ENCODE results near the gene ANGPT4. TPM values are rescaled to one million over a fixed set of nuclear protein-coding genes. Genes with fewer than 3 reads are reported as not detected.
"Not testable (repeated sequence)": the region's sequence is repeated elsewhere in the genome, so short reads cannot be mapped to it uniquely, and the experiment has no call there.

ANGPT4 gene
- polyA plus RNA-seq, 4 donors = 0.18 to 0.32 (median 0.25) TPM

DNA sequence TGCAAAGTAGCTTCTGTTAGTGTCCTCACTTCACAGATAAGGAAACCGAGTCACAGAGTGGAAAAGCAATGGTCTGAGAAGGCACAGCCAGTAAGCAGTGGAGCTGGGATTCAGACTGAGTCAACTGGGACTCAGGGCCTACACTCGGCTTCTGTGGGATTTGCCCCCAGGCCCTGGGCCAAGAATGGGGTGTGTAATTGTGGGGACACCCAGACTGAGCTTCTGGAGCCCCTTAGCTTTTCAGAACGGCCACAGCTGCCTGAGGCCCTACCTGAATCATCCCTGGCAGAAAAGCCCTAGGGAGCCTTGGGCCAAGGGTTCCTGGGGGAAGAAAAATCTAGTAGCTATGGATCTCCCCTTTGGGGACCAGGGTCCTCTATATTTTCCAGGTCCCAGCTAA lies 6.5 kb downstream of the ANGPT4 start:
- DNase-seq (ENCODE audit: low read depth in 4 of 4, low spot score in 3 of 4) = no peak

DNA sequence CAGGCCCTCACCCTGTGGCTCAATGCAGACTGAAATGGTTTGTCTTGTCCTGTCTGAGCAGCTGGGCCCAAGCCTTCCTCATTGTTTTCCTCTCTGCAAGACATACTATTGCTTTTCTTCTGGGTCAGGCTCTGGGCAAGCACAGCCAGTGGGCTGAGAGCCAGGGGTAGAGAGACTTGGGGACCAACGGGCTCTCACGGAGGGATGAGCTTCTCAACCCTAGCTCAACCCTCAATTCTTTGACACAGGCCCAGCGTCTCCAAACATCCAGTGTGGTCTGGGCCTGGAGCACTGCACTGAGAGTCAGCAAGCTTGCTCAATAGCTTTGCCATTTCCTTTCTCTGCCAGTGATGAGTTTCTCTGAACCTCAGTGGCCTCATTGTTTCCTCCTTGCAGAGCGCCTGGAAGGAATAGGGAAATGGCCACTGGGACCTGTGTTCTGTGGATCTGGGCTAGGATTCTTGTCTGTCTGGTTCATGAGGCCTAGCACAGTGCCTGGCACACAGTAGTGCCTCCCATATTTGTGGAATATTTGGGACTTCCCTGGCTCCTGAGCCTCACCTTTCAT lies 9.3 kb downstream of the ANGPT4 start:
- no peak for DNase-seq (ENCODE audit: low read depth in 4 of 4, low spot score in 3 of 4)

DNA sequence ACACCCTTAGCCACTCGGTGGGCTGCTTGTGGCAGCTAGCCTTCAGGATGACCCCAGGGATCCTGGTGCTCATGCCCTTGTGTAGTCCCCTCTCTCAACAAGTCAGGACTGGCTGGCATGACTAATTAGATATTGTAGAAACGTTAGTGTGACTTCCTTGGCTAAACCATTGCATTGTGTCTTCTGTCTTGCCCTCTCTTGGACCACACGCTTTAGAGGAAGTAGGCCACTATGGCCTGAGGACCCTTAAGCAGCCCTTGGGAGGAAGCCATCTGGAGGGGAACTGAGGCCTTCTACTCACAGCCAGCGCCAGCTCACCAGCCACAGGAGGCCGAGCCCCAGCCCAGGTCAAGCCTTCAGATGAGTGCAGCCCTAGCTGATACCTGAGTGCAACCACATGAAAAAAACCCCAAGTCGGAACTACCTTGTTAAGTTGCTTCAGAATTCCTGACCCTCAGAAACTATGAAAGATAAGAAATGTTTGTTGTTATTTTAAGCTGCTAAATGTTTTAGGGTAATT lies 10.1 kb downstream of the ANGPT4 start:
- DNase-seq (ENCODE audit: low read depth in 4 of 4, low spot score in 3 of 4) = no peak

DNA sequence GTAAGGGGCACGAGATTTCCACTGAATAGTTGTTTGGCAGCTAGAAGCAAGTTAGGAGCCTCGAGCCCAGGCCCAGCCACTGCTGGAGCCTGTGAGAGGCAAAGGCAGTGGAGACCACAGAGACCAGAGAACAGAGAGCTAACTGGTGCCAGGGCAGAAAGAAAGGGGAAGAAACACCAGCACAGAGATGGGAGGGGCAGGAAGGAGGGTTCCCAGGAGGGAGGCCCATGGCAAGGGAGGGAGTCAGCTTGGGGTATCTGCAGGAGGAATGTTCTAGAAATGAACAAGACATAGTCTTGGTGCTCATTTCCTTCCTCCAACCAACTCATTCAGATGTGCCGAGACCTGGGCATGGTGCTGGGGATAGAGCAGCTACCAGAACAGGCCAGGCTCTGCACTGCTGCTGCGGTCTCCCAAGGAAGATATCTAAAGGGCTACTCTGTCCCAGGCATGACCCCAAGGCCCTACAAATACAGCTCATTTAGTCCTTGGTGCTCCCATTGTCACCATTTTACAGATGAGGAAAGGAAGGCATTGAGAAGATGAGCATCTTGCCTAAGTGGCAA lies 10.7 kb downstream of the ANGPT4 start:
- DNase-seq (ENCODE audit: low read depth in 4 of 4, low spot score in 3 of 4) = no peak

DNA sequence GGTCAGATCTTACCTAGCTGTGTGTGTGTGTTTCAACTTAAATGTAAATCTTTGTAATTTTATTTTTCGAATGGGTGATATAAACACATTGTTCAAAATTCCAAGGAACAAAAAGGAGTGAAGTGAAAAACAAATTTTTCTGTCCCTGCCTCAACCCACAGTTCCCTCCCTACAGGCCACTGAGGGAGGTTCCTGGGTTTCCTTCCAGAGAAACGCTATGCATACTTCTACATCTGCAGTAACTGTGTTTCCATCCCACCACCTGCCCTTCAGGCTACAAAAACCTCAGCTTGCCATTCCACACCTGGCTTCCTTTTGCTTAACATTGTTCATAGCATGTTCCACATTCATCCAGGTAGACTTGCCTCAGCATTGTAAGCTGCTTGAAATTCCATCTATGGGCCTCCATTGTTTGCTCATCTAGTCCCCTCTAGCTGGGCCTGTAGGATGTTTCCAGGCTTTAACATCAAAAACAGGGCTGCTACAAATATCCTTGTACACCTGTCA lies 12.0 kb downstream of the ANGPT4 start:
- no peak for DNase-seq (ENCODE audit: low read depth in 4 of 4, low spot score in 3 of 4)

DNA sequence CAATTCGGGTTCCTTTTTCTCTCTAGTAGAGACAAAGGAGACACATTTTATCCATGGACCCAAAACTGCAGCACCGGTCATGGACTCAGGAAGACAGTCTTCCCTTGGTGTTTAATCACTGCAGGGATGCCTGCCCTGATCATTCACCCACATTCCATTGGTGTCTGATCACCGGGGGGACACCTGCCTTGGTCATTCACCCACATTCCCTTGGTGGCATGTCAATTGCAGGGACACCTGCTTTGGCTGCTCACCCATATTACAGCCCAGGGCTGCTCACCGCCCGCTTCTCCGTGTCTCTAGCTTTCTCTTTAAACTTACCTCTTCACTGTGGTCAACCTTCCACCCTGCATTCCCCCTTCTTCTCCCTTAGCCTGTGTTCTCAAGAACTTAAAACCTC lies 18.7 kb downstream of the ANGPT4 start:
- not testable (repeated sequence) for DNase-seq (ENCODE audit: low read depth in 4 of 4, low spot score in 3 of 4)

DNA sequence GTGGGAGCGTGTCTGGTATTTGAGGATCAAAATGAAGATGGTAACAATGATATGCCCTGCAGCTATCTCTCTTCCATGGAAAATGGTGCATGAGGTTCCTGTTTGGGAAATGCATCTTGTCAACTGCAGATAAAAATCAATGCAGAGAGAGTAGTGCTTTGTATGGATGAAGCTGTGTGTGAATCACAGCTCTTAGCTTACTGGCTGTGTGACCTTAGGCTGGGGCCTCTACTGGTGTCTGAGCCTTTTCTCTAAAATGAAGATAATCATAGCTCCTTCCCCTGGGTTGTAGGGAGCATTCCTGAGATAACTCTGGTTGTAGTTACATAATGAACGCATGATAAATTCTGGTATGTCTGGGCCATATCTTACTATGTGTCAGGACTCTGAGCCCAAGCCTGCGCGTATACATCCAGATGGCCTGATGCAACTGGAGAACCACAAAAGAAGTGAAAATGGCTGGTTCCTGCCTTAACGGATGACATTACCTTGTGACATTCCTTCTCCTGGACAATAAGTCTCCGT lies 19.6 kb downstream of the ANGPT4 start:
- no peak for DNase-seq (ENCODE audit: low read depth in 4 of 4, low spot score in 3 of 4)

DNA sequence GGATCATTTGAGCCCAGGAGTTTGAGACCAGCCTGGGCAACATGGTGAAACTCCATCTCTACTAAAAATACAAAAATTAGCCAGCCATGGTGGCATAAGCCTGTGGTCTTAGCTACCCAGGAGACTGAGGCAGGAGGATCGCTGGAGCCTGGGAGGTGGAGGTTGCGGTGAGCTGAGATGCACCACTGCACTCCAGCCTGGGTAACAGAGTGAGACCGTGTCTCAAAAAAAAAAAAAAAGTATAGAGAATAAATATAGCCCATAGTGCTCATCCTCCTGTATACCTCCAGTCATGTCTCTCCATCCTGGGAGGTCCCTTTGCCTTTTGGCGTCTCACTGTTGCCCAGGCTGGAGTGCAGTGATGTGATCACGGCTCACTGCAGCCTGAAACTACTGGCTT lies 23.8 kb downstream of the ANGPT4 start:
- DNase-seq (ENCODE audit: low read depth in 4 of 4, low spot score in 3 of 4) = not testable (repeated sequence)

DNA sequence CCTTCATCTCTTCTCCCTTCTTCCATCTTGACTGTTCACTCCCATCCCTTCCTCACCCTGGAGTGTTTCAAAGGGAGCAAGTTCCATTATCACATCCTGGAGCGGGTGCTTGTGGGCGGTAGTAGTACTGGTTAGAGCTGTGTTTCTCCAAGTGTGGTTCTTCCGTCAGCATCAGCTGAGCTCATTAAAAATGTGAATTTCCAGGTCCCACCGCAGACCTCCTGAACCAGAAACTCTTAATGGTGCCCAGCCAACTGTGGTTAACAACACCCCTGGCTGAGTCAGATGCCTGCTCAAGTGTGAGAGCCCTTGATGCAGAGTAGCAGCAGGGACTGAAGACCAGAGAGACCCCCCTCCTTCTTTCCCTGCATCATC lies 24.4 kb downstream of the ANGPT4 start:
- DNase-seq (ENCODE audit: low read depth in 4 of 4, low spot score in 3 of 4) = peak in 3 of 4 donors; percentile 26 to 52 (median 48)

DNA sequence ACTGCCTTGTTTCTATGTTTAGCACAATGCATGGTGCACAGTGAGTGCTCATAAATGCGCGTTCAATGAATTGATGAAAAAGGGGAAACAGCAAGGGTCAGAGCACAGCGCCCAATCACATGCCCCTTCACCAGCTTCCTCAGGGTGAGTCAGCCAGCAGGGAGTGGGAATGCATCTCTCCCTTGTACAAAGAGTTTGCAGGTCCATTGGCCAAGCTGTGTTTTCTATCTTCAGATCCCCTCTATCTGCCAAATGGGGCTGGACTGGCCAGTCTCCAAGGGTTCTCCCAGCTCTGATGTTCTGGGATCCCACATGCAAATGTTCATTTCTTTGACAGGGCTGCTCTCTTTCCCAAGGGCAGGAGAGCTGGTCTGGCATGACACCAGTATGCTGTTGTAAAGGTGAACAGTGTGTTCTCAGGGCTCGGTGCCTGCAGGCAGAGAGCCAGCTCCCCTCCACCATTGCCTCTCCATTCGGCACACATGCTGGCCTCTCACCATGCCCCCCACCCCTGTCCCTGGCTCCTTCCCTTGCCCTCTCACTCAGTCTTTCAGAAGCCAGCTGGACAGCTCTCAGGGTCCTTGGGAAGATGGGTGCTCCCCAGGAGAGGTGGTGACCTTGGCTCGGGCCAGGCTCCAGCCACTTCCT lies 25.0 kb downstream of the ANGPT4 start:
- no peak for DNase-seq (ENCODE audit: low read depth in 4 of 4, low spot score in 3 of 4)

DNA sequence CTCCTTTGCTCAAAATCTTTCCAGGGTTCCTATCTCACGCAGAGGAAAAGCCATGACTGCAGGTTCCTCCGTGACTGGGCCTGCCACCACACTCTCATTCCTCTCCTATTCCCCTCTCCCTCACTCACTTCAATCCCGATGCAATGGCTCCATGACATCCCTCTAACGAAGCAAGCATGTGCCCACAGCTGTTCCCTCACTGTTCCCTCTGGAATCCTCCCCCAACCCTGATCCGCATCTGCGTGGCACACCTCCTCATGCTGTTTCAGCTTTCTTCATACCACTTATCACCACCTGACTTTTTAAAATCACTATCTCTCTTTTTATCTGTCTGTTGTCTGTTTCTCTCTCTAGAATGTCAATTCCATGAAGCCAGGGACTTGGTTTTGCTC lies 25.5 kb downstream of the ANGPT4 start:
- DNase-seq (ENCODE audit: low read depth in 4 of 4, low spot score in 3 of 4) = no peak

DNA sequence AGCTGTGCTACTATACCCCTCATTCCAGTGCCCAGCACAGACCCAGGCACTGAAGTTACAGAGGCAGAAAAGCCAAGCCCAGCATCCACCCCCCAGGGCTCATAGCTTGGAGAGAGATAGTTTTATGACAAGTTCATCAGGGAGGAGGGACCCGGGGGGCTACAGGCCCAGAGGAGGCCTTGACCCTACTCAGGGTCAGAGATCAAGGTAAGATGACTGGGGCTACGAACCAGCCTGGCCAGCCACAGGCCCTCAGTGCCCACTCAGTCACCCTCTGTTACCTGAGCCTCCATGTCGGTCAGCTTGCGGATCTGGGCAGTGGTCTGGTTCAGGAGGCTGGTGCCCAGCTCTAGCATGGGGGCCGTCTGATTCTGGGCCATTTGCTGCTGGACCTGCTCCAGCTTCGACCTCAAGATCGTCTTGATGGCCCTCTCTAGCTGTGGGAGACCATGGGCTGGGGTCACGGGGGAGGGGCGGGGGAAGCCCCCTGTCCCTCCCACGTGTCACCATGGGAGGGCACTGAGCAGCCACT lies 26.1 kb downstream of the ANGPT4 start:
- no peak for DNase-seq (ENCODE audit: low read depth in 4 of 4, low spot score in 3 of 4)

DNA sequence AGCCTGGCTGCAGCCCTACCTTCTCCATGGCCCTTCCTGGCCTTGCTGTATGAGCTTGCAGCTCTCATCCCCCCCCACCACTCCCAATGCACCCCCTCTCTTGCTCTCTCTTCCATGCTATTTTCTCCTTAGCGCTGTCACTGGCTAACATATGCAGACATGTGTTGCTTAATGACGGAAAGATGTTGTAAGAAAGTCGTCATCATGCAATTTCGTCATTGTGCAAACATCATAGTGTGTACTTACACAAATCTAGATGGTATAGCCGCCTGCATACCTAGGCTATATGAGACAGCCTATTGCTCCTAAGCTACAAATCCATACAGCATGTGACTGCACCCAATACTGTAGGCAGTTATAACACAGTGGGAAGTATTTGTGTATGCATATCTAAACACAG lies 27.0 kb downstream of the ANGPT4 start:
- DNase-seq (ENCODE audit: low read depth in 4 of 4, low spot score in 3 of 4) = no peak

DNA sequence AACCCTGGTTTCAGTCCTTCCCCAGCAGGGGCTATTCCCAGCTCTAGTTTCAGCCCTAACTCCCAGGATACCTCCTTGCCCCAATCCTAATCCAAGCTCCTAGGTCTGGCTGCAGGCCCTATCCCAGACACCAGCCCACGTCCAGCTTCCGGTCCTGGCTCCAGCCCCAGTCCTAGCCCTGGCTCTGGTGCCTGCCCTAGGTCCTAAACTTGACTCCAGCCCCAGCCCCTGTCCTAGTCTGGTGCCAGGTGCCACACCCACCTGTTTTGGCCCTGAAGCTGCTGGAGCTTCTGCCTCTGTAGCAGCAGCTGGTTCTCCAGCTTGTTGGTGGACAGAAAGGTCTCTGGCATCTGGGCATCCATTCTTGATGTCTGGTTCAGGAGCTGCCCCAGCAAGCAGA lies 28.1 kb downstream of the ANGPT4 start:
- no peak for DNase-seq (ENCODE audit: low read depth in 4 of 4, low spot score in 3 of 4)

DNA sequence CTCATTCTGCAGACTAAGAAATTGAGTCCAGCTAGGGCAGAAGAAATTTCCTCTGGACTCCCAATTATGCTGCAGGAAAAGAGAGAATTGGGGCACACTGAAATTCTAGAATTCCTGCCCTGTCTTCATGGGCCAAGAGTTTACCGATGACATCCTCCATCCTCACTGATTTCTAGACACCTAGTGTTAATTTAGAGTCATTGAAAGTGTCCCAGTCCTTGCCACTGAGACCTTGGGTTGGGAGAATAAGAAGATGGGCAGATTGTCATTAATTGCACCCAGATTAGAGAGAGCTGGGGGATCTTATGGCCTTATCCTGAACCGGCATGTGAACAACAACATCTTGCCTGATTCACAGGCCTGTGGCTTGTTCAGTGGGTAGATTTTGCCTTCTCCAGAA lies 29.0 kb downstream of the ANGPT4 start:
- DNase-seq (ENCODE audit: low read depth in 4 of 4, low spot score in 3 of 4) = no peak

DNA sequence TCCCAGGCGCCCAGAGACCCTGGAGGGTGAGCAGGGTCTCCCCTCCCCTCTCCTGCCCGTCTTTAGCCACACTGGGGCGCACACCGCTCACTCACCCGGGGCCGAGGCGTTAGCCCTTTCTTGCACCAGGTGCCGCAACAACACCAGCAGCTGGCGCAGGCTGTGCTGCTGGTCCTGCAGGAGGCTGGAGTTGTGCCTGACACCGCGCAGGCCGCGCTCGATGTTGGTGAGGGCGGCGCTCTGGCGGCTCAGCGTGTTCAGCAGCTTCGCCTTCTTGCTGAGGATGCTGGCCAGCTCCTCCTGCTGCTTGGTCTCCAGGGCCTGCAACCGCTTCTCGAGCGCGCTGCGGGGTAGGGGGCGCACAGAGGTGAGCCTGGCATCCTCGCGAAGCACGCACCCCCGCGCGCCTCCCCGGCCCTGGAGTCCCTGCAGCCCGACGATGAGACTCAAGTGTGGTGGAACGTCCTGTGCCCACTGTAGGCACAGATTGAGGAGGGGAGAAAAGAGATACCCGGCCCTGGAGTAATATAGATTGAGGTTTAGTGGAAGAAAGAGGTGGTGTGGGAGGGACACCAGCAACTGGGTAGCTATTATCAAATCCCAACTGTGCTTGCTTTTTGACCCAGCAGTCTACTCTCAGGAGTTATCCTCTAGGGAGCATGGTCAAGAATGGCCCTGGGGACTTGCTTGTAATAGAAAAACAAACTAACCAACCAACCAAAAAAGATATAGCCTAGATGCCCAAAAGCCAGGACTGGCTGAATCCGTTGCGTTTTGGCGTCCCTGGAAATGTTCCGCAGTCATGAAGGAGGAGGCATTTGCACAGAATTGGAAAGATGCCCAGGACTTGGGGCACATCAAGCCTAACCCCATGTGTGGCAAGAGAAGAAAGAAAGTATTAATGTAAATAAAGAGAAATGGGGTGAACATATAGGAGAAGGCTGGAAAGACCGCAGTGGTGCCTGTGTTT lies 30.9 kb downstream of the ANGPT4 start:
- DNase-seq (ENCODE audit: low read depth in 4 of 4, low spot score in 3 of 4) = peak; percentile 18 to 35 (median 28)

DNA sequence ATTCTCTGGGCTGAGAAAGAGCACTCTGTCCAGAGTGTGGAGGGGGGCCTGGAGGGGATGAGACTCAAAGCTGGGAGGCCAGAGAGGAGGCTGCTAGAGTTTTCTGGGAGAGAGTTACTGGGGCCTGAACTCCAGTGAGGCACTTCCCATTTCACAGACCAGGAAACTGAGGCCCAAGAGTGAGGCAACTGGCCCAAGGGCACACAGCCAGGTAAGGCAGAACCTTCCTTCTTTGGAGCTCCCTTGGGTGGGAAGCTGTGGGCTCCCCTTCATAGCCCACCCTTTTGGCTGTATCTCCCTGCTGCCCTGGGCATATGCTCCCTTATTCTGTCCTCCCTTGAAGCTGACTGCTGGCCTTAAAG lies 34.4 kb downstream of the ANGPT4 start:
- DNase-seq (ENCODE audit: low read depth in 4 of 4, low spot score in 3 of 4) = no peak

DNA sequence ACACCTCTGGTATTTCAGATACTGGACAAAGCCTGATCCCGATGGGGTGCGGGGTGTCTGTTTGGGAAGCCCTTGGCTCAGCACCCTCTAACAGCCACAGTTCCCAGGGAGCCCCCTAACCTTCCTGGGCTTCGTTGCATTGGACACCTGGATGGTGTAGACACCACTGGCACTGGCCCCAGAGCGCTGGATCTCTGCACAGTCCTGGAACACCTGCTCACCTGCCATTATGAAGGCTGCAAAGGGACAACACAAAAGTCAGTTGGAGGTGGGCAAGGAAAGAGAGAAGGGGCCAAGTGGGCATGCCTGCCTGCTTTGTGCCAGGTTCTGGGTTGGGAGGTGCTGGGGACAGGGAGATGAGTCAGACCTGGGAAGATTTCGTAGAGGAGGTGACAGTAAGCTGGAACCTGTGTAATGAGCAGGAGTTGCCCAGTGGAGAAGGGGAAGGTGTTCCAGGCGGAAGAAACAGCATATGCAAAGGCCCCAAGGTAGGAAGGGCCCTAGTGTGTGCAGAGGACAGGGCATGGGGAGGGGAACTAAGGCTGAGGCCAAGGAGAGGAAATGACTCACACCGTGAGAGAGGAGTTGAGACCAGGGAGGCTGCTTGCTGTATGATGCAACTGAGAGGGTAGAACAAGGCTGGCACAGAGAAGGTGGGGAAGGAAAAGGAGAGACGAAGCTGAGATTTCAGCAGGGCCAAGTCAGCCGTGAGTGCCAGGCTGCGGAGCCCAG lies 34.9 kb downstream of the ANGPT4 start:
- DNase-seq (ENCODE audit: low read depth in 4 of 4, low spot score in 3 of 4) = no peak

DNA sequence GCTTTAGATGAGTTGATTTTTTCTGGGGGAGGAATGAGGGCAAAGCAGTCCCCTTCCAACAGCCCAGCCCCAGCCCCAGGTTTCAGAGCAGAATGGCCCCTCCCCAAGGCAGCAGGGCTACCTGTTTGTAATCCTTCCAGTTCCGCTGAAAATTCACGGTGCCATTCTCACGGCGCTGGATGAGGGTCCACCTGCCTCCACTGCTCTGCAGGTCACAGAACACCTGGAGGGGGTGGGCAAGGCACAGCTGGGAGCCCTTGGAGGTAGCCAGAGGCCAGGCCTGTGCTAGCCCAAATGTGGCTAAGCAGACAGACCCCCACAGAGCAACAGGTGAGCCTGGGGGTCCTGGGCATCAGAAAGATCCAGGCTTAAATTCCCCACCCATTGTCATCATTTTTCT lies 36.5 kb downstream of the ANGPT4 start:
- no peak for DNase-seq (ENCODE audit: low read depth in 4 of 4, low spot score in 3 of 4)

Measured in left renal pelvis (tissue), 4 donors.